Kidney epithelial cell (primary cell): ENCODE results near the gene TMEM121B. TPM values are rescaled to one million over a fixed set of nuclear protein-coding genes. Genes with fewer than 3 reads are reported as not detected.
A peak's percentile ranks its signal among the peaks of the same experiment; 100 is the strongest.

Experiments
- DNase-seq: peaks from one replicate; pipeline ENCODE4 v3.0.0-alpha.2; 2010; ENCODE audit warnings: low read depth
- H3K27me3 ChIP-seq: 2 replicates; pipeline ENCODE4 v1.6.0; 2011; ENCODE audit warnings: low read length; ENCODE audit not compliant: control insufficient read depth, insufficient read depth
- H3K36me3 ChIP-seq: 2 replicates; pipeline ENCODE4 v1.5.1; 2011; ENCODE audit warnings: low read length; ENCODE audit not compliant: control insufficient read depth, insufficient read depth
- H3K4me3 ChIP-seq: 2 replicates; pipeline ENCODE4 v1.5.1; 2011; ENCODE audit warnings: low read depth, mild to moderate bottlenecking, control low read depth, low read length
- CTCF ChIP-seq: IDR thresholded peaks from 2 replicates; pipeline ENCODE4 v1.5.1; 2011; ENCODE audit warnings: mild to moderate bottlenecking, moderate library complexity, low read length, control low read depth, inconsistent platforms; ENCODE audit not compliant: insufficient read depth, poor library complexity, severe bottlenecking
- total RNA-seq: library from RNA; depleted of rRNA; stranded (reverse); fragments of >200 nt; gene quantifications from 2 replicates; pipeline ENCODE4 v1.2.3, GENCODE V29; 2015

The TMEM121B gene
- total RNA-seq, 1 donor from 2014 or later = 1.5 TPM

- H3K36me3 ChIP-seq = no peaks in the 10 kb centered on the region
- no peaks in the 10 kb centered on the region for H3K27me3 ChIP-seq
- TF ChIP-seq CTCF = no peak
- no peak for DNase-seq
- H3K4me3 ChIP-seq = no peak overlapping the region
These were observed 20.5 kb downstream of the TMEM121B start for GRCh38 chr22:17100621-17101020.

- H3K4me3 ChIP-seq = no peak overlapping the region
- DNase-seq = no peak
- H3K27me3 ChIP-seq = no peaks in the 10 kb centered on the region
- no peaks in the 10 kb centered on the region for H3K36me3 ChIP-seq
- no peak for TF ChIP-seq CTCF
These were observed 22.8 kb downstream of the TMEM121B start for GRCh38 chr22:17098379-17098819.

GRCh38 chr22:17097701-17098100, 23.5 kb downstream of the TMEM121B start:
- Histone ChIP-seq H3K36me3 (no peaks in the 10 kb centered on the region), H3K27me3 (no peaks in the 10 kb centered on the region), H3K4me3 (no peak overlapping the region)
- DNase-seq = no peak
- no peak for TF ChIP-seq CTCF

- Histone ChIP-seq H3K4me3 (no peak overlapping the region), H3K27me3 (no peaks in the 10 kb centered on the region), H3K36me3 (no peaks in the 10 kb centered on the region)
- no peak for DNase-seq
- no peak for TF ChIP-seq CTCF
These were observed 24.1 kb downstream of the TMEM121B start for GRCh38 chr22:17097062-17097461.

GRCh38 chr22:17096071-17096470, 25.1 kb downstream of the TMEM121B start:
- Histone ChIP-seq H3K27me3 (no peaks in the 10 kb centered on the region), H3K36me3 (no peaks in the 10 kb centered on the region), H3K4me3 (no peak overlapping the region)
- no peak for TF ChIP-seq CTCF
- no peak for DNase-seq

- Histone ChIP-seq H3K36me3 (no peaks in the 10 kb centered on the region), H3K4me3 (no peak overlapping the region), H3K27me3 (no peaks in the 10 kb centered on the region)
- TF ChIP-seq CTCF = peak; percentile 34
- no peak for DNase-seq
These were observed 25.6 kb downstream of the TMEM121B start for GRCh38 chr22:17095538-17095937.
